DMS79 (cell line): ENCODE data around the gene LGALS7.

Experiments used
- DNase-seq: peaks from one replicate; lab custom pipeline; 2025; lab: John Stamatoyannopoulos, UW

LGALS7 gene

GRCh38 chr19:38726761-38727301 is 46.5 kb downstream of the LGALS7 start:
- no peak for DNase-seq

- no peak for DNase-seq
Observed at GRCh38 chr19:38726284-38726673, 47.0 kb downstream of the LGALS7 start.

DNA sequence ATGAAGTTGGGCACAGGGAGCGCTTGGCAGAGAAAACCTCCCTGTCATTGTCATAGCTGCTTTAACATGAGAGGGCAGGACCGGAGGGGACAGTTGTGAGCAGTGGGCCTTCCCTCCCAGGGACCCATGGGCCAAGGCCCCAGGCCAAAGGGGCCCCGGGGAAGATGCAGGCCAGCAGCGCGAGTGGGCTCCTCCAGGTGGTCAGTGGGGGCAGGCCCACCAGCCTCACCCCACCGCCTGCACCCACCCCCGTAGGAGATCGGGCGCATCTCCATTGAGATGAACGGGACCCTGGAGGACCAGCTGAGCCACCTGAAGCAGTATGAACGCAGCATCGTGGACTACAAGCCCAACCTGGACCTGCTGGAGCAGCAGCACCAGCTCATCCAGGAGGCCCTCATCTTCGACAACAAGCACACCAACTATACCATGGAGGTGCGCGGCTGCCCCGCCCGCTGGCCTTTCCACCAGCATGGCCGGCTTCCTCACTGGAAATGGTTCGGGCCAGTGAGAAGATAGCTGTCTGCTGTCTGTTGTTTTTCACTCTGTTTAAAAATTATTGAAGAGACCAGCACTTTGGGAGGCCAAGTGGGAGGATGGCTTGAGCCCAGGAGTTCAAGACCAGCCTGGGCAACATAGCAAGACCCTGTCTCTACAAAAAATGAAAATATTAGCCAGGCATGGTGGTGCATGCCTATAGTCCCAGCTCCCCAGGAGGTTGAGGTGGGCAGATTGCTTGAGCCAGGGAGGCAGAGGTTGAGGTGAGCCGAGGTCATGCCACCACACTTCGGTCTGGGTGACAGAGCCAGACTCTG is 47.6 kb downstream of the LGALS7 start:
- DNase-seq: no peak

DNA sequence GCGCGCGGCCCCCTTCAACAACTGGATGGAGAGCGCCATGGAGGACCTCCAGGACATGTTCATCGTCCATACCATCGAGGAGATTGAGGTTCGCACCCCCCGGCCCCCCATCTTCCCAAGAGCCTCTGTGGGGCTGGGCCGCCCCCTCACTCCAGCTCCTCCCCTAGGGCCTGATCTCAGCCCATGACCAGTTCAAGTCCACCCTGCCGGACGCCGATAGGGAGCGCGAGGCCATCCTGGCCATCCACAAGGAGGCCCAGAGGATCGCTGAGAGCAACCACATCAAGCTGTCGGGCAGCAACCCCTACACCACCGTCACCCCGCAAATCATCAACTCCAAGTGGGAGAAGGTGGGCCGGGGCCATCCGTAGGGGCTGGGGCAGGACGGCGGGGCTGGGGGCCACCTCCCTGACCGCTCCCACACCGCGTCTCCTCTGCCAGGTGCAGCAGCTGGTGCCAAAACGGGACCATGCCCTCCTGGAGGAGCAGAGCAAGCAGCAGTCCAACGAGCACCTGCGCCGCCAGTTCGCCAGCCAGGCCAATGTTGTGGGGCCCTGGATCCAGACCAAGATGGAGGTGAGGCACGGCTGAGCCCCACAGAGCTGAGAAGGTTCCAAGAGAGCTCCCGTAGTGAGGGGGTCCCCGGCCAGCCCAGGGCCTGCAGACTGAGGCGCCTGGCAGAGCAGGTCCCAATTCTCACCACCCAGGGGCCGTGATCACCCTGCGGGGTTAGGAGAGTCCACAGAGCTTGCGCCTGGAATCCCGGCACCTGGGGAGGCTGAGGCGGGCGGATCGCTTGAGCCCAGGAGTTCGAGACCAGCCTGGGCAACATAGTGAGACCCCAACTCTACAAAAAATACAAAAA is 49.1 kb downstream of the LGALS7 start:
- no peak for DNase-seq

DNA sequence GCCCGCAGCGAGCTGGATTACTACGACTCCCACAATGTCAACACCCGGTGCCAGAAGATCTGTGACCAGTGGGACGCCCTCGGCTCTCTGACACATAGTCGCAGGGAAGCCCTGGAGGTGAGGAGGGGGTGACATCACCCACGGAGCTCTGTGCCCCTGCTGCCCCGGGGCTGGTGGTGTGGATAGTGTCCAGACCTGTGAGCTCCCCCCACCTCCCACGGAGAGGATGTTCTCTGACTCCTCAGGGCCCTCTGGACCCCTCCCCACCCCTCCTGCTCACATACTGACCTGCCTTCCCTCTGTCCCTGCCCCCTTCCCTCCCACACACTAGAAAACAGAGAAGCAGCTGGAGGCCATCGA is 49.7 kb downstream of the LGALS7 start:
- no peak for DNase-seq

GRCh38 chr19:38722947-38723605 is 50.2 kb downstream of the LGALS7 start:
- no peak for DNase-seq

- no peak for DNase-seq
Observed at GRCh38 chr19:38721979-38722773, 51.1 kb downstream of the LGALS7 start.

DNA sequence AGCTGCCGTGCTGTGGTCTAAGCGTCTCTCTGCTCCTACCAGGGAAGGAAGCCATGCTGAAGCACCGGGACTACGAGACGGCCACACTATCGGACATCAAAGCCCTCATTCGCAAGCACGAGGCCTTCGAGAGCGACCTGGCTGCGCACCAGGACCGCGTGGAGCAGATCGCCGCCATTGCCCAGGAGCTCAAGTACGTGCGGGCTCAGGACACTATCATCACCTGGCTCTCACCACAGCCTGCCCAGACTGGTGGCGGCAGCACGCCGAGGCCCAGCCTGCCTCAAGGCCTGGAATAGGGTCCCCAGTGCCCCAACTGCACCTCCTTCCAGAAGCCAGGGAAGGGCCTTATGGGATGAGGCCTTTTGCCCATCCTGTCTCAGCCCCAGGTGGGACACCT is 51.8 kb downstream of the LGALS7 start:
- DNase-seq: no peak
